DND-41 (cell line): ENCODE data around the gene CDK16.

Source experiments
- ATAC-seq: fragments of 200-7000 bp; cut with Tn5 transposase; 3 replicates; pipeline ENCODE4 v1.9.1; 2021; ENCODE audit warnings: low read depth; ENCODE audit not compliant: insufficient read depth
- DNase-seq: peaks from one replicate; pipeline ENCODE4 v3.0.0-alpha.2; 2020
- H2AFZ ChIP-seq: 2 replicates; pipeline ENCODE4 v1.6.0; 2012; ENCODE audit warnings: low read depth, low read length
- H3K27ac ChIP-seq: 2 replicates; pipeline ENCODE4 v1.5.1; 2012; ENCODE audit warnings: low read length, inconsistent platforms
- H3K27me3 ChIP-seq: fragments of 200-600 bp; sonication (generic); 2 replicates; pipeline ENCODE4 v1.6.0; 2012; ENCODE audit warnings: low read length, mild to moderate bottlenecking, inconsistent platforms; ENCODE audit not compliant: insufficient read depth, poor library complexity
- H3K36me3 ChIP-seq: 2 replicates; pipeline ENCODE4 v1.5.1; 2012; ENCODE audit warnings: low read length, inconsistent platforms; ENCODE audit not compliant: insufficient read depth
- H3K4me1 ChIP-seq: 2 replicates; pipeline ENCODE4 v1.5.1; 2012; ENCODE audit warnings: mild to moderate bottlenecking, low read length; ENCODE audit not compliant: insufficient read depth
- H3K4me2 ChIP-seq: 2 replicates; pipeline ENCODE4 v1.6.0; 2012; ENCODE audit warnings: mild to moderate bottlenecking, moderate library complexity, low read length, inconsistent platforms; ENCODE audit not compliant: insufficient read depth
- H3K4me3 ChIP-seq, 2 experiments: fragments of 200-600 bp in 1 of 2; shearing (Covaris generic) in 1 of 2; 2 replicates each; pipeline ENCODE4 v1.5.1; 2012 to 2016; ENCODE audit warnings: inconsistent platforms in 2 of 2, low read length in 2 of 2, mild to moderate bottlenecking in 2 of 2, low read depth in 1 of 2, moderate library complexity in 1 of 2
- H3K79me2 ChIP-seq: 2 replicates; pipeline ENCODE4 v1.6.0; 2012; ENCODE audit warnings: low read length, inconsistent platforms; ENCODE audit not compliant: insufficient read depth
- H3K9ac ChIP-seq: 2 replicates; pipeline ENCODE4 v1.6.0; 2012; ENCODE audit warnings: low read depth, mild to moderate bottlenecking, inconsistent platforms, low read length, moderate library complexity
- H3K9me3 ChIP-seq: 2 replicates; pipeline ENCODE4 v1.5.1; 2012; ENCODE audit warnings: low read length, moderate library complexity, mild to moderate bottlenecking, inconsistent platforms; ENCODE audit not compliant: insufficient read depth, severe bottlenecking
- H4K20me1 ChIP-seq: 2 replicates; pipeline ENCODE4 v1.6.0; 2012; ENCODE audit warnings: low read length; ENCODE audit not compliant: insufficient read depth
- CTCF ChIP-seq: IDR thresholded peaks from 2 replicates; pipeline ENCODE4 v1.5.1; 2012; ENCODE audit warnings: borderline replicate concordance, low read length, moderate library complexity, mild to moderate bottlenecking; ENCODE audit not compliant: poor library complexity, severe bottlenecking; ENCODE audit errors: extremely low read depth
- EZH2 ChIP-seq: IDR thresholded peaks from 3 replicates; pipeline ENCODE4 v1.6.1; 2012; ENCODE audit warnings: borderline replicate concordance, low read depth, mild to moderate bottlenecking, moderate library complexity, low read length, inconsistent platforms; ENCODE audit not compliant: severe bottlenecking

CDK16 gene

GRCh38 chrX:47223476-47224250 is 5.2 kb downstream of the CDK16 start:
- Histone ChIP-seq H2AFZ (no peak overlapping the region), H4K20me1 (peaks cover 51% of the 10 kb centered on the region), H3K4me3 (no peak overlapping the region), H3K9me3 (no peaks in the 10 kb centered on the region), H3K4me1 (peaks cover 23% of the 10 kb centered on the region), H3K27me3 (no peaks in the 10 kb centered on the region), H3K9ac (no peak overlapping the region), H3K36me3 (peaks cover 88% of the 10 kb centered on the region), H3K27ac (no peak overlapping the region), H3K79me2 (peaks cover 45% of the 10 kb centered on the region), H3K4me2 (no peak overlapping the region)
- ATAC-seq (no peak), DNase-seq (no peak)
- TF ChIP-seq EZH2: no peak

- Histone ChIP-seq H3K36me3 (peaks cover 88% of the 10 kb centered on the region), H3K9me3 (no peaks in the 10 kb centered on the region), H3K27ac (no peak overlapping the region), H3K9ac (no peak overlapping the region), H2AFZ (no peak overlapping the region), H3K4me1 (peaks cover 23% of the 10 kb centered on the region), H3K4me2 (no peak overlapping the region), H3K4me3 (no peak overlapping the region), H3K79me2 (peaks cover 38% of the 10 kb centered on the region), H3K27me3 (no peaks in the 10 kb centered on the region), H4K20me1 (peaks cover 47% of the 10 kb centered on the region)
- TF ChIP-seq EZH2 (no peak), CTCF (no peak)
- no peak for DNase-seq
- no peak for ATAC-seq
Measured at GRCh38 chrX:47224266-47224895, 5.9 kb downstream of the CDK16 start.

- H3K4me2 ChIP-seq: no peak overlapping the region
- no peak for ATAC-seq
- no peak for DNase-seq
- peaks cover 42% of the 10 kb centered on the region for H4K20me1 ChIP-seq
- no peaks in the 10 kb centered on the region for H3K9me3 ChIP-seq
- no peak overlapping the region for H3K4me3 ChIP-seq
- H3K27ac ChIP-seq: no peak overlapping the region
- no peak overlapping the region for H2AFZ ChIP-seq
- peaks cover 91% of the 10 kb centered on the region for H3K36me3 ChIP-seq
- H3K27me3 ChIP-seq: no peaks in the 10 kb centered on the region
- no peak for TF ChIP-seq CTCF
- TF ChIP-seq EZH2: no peak
- H3K9ac ChIP-seq: no peak overlapping the region
- peaks cover 32% of the 10 kb centered on the region for H3K79me2 ChIP-seq
- peaks cover 18% of the 10 kb centered on the region for H3K4me1 ChIP-seq
Measured at GRCh38 chrX:47224896-47225290, 6.4 kb downstream of the CDK16 start.

GRCh38 chrX:47226071-47226470 is 7.6 kb downstream of the CDK16 start:
- Histone ChIP-seq H3K4me3 (no peak overlapping the region), H3K9ac (no peak overlapping the region), H3K9me3 (no peaks in the 10 kb centered on the region), H3K36me3 (peaks cover 80% of the 10 kb centered on the region), H3K27ac (no peak overlapping the region), H4K20me1 (peaks cover 30% of the 10 kb centered on the region), H3K79me2 (peaks cover 21% of the 10 kb centered on the region), H3K4me2 (no peak overlapping the region), H3K4me1 (peaks cover 6% of the 10 kb centered on the region; the same call in 1 of the 2 replicates), H2AFZ (no peak overlapping the region), H3K27me3 (no peaks in the 10 kb centered on the region)
- DNase-seq (no peak), ATAC-seq (no peak)
- no peak for TF ChIP-seq EZH2
- TF ChIP-seq CTCF: no peak
